GM18499 (cell line): Measurements from ENCODE around the gene ELMO2.
"Not testable (repeated sequence)": the region's sequence is repeated elsewhere in the genome, so short reads cannot be mapped to it uniquely, and the experiment has no call there.

ENCODE experiments used
- ATAC-seq: cut with Tn5 transposase; IDR thresholded peaks from one replicate; pipeline ENCODE4 v1.9.1; 2021; ENCODE audit warnings: moderate number of reproducible peaks; ENCODE audit not compliant: insufficient read depth, unreplicated experiment

The ELMO2 gene

GRCh38 chr20:46408281-46408731 lies 1.9 kb upstream of the ELMO2 start:
- no peak for ATAC-seq

DNA sequence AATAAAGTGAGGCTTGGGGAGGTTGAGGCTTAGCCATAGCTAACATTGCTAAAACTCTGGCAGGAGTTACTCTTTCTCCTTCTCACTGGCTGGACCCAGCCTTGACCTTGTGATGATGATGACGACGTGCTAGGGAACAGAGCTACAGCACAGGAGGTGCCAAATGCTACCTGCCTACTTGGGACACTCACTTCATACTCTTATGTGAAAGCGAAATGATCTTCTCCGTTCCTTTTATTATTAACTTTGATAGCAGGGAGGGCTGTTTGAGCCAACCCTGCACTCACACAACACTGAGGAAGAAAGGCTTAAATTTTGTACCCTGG lies 1.2 kb upstream of the ELMO2 start:
- no peak for ATAC-seq

GRCh38 chr20:46406986-46407670 lies 713 bp upstream of the ELMO2 start:
- peak; percentile 23 for ATAC-seq

GRCh38 chr20:46402331-46402811 lies 4.0 kb downstream of the ELMO2 start:
- no peak for ATAC-seq

DNA sequence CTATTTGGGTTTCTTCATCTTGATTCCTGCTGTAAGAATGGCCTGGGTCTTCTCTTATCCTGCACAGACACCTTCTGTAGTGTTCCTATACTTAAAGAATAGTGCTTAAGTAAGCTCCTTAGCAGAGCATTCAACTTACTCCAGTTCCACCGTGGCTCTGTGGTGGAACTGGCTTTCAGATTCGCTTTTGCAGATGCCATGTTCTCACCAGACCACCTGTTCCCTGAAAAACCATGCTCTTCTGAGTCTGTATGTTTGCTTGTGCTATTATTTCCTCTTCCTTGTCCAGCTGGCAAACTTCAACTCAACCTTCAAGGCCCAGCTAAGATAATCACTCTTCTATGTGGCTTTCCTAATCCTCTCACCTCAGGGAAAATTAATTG lies 4.9 kb downstream of the ELMO2 start:
- no peak for ATAC-seq

- ATAC-seq = no peak
These were observed 5.5 kb downstream of the ELMO2 start for GRCh38 chr20:46400828-46401477.

GRCh38 chr20:46400253-46400652 lies 6.2 kb downstream of the ELMO2 start:
- no peak for ATAC-seq

DNA sequence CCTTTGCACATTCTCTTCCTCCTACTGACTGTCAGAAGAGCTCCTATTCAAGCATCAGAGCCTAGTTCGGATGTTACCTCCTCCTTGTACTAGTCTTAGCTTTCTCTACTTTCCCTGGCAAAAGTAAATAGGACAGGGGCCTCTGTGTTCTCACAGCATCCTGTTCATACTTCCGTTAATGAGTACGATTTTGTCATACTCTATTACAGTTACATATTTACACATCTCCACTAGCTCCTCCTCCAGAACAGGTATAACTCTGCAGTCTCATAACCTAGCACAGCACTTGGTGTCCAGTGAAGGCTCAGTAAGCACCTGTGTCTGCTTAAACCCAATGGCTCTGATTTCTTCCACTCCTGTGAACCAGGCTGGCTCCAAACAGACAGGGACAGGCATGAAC lies 7.0 kb downstream of the ELMO2 start:
- ATAC-seq = no peak

DNA sequence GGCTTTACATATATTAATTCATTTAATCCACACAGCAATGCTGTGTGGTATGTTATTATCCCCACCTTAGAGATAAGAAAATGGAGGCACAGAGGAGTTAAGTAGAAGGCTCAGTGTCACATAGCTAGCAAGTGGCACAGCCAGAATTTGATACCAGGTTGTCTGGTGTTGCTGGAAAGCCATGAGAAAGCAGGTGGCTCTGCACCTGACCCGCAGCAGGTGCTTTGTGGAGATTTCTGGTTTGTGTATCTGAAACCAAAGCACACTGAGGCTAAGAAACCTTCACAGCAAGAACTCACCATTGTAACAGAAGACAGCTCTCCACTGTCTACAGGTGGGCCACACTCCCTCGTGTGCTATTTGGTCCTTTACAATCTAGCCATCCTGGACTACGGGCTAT lies 7.5 kb downstream of the ELMO2 start:
- no peak for ATAC-seq

GRCh38 chr20:46396052-46396740 lies 10.2 kb downstream of the ELMO2 start:
- ATAC-seq = no peak

DNA sequence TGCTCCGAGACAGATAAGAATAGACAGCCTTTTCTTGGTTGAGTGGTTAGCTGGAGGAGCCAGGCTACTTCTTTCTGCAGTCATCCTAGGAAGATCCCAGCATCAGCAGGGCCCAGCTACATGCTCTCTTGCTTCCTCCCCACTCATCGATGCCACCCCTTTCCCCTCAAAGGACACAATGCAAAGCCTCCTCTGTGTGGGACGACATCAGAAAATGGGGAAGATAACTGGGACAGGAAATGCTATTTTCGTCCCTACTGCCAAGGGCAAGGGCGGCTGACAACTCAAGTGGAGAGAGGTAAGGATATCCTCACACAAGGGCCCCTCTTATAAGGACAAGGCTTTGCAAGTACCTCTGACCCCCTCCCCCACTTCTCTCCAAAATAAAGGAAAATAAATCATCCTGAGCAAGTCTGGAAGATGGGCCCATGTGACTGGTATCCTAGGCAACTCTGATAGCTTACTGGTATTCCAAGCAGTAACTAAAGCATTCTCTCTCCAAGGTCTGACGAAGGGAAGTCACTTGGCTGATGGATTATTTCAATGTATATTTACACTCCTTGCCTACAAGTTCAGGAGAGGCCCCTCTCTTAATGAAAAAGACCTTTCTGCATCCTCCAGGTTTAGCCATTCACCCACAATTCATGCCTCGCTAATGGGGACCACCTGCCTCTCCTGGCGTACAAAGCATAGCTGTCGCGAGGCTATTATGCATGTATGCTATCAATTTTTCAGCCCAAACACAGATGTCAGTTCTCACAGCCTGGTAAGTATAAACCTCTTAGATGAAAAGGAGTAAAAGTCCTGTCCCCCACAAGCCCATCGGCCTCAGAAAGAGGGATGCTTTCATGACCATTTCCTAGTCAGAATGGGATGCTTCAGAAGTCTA lies 11.3 kb downstream of the ELMO2 start:
- ATAC-seq = no peak

DNA sequence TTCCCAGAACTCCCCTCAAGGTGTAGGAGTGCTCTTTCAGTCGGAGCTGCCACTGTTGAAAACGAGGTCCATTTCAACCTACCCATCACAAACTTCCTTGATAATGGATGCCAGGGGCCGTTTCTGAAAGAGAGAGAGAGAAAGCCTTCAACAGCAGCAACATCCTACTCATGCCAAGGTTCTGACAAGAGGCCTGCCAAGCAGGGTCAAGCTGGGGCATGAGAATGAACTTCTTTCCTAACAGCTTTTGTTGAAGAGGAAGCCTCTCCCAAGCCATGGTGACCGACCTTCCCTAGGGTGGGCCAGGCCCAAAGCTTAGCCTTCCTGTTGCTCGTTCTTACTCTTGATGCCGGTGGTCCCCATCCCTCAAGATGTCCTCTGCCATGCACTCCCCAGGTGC lies 12.4 kb downstream of the ELMO2 start:
- no peak for ATAC-seq

- ATAC-seq = no peak
These were observed 17.5 kb downstream of the ELMO2 start for GRCh38 chr20:46388937-46389336.

DNA sequence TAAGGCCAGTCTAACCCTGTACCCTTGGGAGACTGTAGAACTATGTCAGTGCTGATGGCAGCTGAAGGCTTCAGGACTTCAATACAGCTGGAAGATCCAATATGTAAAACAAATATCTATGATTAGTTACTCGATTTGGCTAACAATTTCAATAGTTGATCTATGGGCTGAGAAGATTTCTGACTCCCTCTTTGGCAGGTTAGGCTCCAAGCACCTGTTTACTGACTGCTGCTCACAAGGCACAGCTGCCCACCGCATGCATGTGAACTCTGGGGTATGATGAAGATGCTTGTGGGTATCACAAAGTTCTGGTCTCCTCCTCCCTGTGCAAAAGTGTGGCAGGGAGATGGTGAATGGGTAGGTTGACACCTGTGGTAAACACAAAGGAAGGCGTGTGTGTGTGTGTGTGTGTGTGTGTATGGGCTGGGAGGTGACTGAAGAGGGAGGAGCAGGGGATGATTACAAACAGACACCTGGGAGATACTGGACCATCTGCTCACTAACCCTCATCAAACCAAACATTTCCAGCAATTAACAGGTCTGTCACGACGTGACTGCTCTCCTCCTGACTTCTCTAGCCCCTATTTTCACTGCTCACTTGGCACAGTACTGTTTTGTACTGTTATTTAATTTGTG lies 18.1 kb downstream of the ELMO2 start:
- ATAC-seq = no peak

DNA sequence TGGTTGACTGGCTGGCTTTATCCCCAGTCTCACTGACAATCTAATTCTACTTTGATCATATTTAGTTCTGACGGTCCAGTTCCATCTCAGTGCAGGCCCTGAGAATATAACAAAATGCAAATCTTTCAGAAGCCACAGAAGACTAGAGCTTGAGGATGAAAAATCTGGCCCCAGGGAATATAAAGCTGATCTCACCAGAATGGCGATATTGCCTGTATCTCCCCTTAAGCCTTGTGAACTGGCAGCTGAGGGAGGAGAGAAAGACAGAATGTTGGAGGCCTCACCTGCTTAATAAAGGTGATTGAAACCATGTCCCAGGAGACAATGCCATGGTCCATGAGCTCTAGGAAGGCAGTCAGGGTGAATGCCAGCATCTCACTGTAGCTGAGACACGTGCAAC lies 19.4 kb downstream of the ELMO2 start:
- not testable (repeated sequence) for ATAC-seq

GRCh38 chr20:46378412-46379009 lies 27.9 kb downstream of the ELMO2 start:
- ATAC-seq = no peak

GRCh38 chr20:46377518-46377917 lies 28.9 kb downstream of the ELMO2 start:
- ATAC-seq = no peak

- ATAC-seq = no peak
These were observed 30.1 kb downstream of the ELMO2 start for GRCh38 chr20:46376196-46376785.

DNA sequence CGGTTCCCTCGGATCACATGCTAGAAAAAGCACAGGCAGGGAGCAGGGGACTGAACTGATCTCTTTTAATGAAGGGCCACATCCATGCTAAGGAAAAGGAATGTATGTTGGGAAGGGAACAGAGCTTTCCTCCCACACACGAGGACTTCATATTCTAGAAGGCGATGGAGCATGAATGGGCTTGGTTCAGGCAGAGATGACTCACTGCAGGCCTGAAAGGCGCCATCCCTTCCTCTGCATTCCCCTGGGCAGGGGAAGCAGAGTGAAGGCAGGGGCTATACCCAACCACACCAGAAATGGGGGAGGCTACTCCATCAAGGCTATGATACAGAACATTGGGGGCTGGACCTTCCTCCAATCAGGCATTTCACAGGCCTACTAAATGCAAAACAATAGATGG lies 30.6 kb downstream of the ELMO2 start:
- ATAC-seq = no peak
